ENCODE measurements around the gene POC1B.

GRCh38 chr12:89437231-89437630 lies 88.6 kb downstream of the POC1B start:
- no peak for TF ChIP-seq CTCF (conservative IDR thresholded peaks at IDR 0.05; ENCODE audit: low read depth, low read length)
- TF ChIP-seq EZH2 (IDR thresholded peaks at IDR 0.05; ENCODE audit: borderline replicate concordance, low read depth, low read length, poor library complexity, severe bottlenecking), result no peak

Data from A673 (cell line).